Measurements from ENCODE around the gene ENAH.
A peak's percentile ranks its signal among the peaks of the same experiment; 100 is the strongest.
"Not testable (repeated sequence)": the region's sequence is repeated elsewhere in the genome, so short reads cannot be mapped to it uniquely, and the experiment has no call there.

Gene ENAH

DNA sequence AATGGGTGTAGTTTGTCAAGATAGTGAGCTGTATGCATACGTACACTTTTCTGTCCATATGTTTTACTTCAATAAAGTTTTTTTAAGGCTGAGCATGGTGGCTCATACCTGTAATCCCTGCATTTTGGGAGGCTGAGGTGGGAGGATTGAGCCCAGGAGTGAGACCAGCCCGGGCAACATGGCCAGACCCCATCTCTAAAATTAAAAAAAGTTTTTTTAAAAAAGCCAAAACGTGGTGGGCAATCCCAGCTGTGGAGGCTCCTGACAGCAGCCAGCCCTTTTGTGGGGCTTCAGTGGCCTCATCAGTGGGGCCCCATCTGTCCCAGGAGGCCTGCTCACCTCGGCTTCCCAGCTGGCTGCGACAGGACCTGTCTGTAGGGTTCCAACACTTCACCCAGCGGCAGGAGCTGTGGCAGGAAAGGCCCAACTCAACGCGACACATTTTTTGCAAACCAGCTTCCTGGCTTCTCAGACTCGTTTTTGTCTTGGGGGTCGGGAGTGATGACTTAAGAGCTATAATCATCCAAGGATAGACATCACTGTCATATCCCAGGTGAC, 168.2 kb downstream of the ENAH start:
- DNase-seq = no peak

GRCh38 chr1:225483818-225484656, 168.9 kb downstream of the ENAH start:
- no peak for DNase-seq

GRCh38 chr1:225482421-225482950, 170.4 kb downstream of the ENAH start:
- no peak for DNase-seq

- no peak for DNase-seq
Measured at GRCh38 chr1:225481738-225482137, 171.2 kb downstream of the ENAH start.

- DNase-seq = peak; percentile 57 to 64
Measured at GRCh38 chr1:225480825-225481434, 172.0 kb downstream of the ENAH start.

DNA sequence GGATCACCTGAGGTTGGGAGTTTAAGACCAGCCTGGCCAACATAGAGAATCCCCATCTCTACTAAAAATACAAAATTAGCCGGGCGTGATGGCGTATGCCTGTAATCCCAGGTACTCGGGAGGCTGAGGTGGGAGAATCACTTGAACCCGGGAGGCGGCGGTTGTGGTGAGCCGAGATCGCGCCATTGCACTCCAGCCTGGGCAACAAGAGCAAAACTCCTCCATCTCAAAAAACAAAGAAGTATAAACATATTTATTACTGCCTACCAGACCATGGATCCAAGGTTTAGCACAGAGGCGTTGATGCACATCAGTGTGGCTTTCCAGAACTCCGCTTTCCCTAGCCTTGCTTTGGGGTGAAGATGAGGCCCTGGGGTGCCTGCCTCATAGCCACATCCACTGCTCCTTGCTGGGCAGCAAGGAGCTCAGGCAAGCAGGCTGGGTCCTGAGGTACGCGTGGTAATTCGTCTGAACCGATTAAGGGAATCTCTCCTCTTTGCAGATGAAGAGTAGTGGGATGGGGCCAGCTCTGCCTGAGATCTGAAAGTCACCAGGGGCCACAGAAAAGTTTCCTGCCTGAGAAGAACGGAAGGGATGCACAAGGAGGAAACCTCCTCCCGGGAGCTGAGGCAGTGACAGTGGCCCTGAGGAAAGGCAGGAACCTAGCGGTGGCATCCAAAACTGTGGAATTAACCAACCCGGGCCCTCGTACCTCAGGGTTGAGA, 172.8 kb downstream of the ENAH start:
- DNase-seq = no peak

DNA sequence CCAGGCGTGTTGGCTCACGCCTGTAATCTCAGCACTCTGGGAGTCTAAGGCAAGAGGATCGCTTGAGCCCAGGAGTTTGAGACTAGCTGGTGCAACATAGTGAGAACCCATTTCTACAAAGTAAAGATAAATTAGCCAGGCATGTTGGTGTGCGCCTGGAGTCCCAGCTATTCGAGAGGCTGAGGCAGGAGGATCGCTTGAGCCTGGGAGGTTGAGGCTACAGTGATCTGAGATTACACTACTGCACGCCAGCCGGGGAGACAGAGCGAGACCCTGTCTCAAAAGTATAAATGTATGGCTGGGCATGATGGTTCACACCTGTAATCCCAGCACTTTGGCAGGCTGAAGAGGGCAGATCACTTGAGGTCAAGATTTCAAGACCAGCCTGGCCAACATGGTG, 173.6 kb downstream of the ENAH start:
- DNase-seq = no peak

- DNase-seq = no peak
Measured at GRCh38 chr1:225477296-225477911, 175.5 kb downstream of the ENAH start.

GRCh38 chr1:225476538-225476988, 176.4 kb downstream of the ENAH start:
- no peak for DNase-seq

DNA sequence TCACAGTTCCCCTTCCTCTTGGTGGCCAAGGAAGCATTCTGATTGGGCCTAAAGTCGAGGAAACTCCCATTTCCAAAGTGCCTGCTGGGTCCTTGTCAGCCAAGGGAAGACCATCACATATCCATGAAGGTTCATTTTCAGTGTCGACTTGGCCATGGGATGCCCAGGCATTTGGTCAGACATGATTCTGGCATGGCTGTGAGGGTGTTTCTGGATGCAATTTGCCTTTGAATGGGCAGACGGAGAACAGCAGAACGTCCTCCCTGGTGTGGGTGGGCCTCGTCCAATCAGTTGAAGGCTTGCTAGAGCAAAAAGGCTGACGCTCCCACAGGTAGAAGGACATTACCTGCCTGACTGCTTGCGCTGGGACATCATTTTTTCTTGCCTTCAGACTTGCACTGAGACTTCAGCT, 176.8 kb downstream of the ENAH start:
- DNase-seq = no peak

DNA sequence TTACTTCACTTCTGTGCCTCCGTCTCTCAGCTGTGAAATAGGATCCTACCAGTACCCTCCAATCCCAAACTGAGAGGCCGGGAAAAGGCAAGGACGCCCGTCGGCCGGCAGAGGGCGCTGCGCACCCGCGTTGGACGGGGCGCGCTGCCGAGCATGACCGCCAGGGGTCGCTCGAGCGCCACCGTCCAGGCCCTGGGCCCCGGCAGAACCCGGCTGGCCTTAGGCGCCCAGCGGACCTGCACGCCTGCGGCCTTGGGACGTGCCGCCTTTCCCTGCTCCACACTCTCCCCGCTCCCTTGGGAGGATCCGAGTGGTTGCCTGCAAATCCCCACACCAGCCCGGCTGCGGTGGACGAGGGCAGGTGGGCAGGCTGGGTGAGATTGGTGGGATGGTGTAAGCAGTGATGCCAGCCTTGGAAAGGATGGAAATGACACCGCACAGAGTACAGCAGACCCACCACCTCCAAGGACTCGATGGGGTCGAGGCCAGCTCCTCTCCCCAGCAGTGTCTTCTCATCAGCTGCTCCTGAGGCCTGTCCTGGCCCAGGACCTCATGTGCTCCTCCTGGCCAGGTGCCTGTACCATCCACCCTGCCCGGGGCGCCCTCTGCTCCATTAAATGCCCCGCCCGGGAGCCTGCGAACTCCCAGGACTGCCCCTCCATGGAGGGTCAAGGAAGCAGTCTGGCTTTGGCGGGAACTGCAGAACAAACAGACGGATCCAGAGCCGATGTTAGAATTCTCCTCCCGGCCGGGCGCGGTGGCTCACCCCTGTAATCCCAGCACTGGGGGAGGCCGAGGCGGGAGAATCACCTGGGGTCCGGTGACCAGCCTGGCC, 177.7 kb downstream of the ENAH start:
- peak; percentile 64 to 73 for DNase-seq

DNA sequence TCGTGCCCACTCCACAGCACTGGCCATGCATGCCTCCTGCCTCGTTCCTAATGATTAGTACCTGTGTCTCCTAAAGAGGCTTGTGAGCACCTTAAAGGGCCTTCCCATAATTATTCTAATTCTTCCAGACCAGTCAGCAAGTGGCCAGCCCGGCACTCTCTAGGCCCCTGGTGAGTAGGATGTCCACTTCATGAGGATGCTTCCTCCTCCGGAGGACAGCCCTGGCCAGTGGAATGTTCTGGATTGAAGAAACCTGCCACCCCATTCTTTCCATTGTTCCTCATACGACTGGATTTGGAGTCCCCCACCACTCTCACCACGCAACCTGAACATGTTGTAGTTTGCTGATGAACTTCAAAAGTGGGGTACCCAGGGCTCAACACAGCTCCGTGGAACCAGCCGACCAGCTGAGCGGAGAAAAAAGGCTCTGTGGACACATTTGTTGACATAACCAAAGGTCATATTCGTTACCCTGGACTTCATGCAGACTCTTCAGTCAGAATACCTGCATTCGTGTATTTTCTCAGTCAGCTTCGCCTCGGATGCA, 178.4 kb downstream of the ENAH start:
- no peak for DNase-seq

- DNase-seq = not testable (repeated sequence)
Measured at GRCh38 chr1:225473676-225474438, 179.1 kb downstream of the ENAH start.

GRCh38 chr1:225473266-225473665, 179.7 kb downstream of the ENAH start:
- not testable (repeated sequence) for DNase-seq

DNA sequence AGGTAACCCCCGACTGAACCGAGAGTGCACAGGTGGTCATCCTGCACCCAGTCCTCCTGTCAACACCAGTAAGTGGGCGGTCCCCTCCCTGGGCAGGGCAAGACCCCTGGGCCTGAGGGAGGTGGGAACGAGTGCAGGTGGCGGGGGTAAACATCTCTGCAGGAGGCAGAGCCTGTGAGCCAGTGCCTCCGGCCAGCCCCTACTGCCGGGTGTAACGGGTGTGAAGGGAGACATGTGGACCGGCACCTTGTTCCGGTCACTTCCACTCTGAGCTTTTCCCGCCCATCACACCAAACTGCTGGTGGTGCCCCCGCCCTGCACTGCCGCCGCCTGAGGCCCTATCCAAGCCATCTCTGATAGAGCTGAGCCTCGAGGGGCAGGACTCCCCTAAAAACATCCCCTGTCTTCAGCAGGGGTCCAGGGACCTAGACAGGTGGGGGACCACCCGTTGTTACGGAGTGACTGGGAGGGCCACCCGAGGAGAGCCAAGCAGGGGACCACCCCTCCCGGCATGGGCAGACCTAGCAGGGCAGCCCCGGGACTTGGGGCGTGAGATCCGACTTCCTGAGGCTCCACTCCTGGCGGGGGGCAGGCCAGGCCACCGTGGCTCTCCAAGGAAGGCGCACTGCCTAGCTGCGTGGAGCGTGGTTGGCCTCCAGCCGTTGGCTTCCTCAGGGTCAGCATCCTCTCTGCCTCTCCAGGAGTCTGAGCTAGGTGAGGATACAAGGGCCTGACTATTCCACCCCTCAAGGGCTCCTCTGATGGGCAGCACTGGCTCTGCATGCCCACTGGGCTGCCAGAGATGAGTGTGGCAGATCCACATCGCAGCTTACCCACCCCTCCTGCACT, 181.2 kb downstream of the ENAH start:
- DNase-seq = no peak

DNA sequence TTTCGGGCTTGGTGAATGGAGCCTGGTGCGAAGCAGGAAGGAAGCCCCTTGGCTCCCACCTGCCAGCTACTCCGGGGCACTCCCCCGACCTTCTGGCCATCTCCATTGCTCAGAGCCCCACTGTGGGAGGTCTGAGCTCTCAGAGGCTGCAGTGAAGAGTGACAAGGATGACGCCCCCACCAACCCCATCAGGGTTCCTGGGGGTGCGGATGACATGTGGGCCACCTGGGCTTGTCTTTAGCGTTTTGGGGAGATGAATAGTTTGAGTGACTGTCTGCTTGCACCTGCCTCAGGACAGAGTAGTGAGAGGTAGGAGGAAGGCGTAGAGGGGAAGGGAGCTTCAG, 181.8 kb downstream of the ENAH start:
- DNase-seq = no peak

DNA sequence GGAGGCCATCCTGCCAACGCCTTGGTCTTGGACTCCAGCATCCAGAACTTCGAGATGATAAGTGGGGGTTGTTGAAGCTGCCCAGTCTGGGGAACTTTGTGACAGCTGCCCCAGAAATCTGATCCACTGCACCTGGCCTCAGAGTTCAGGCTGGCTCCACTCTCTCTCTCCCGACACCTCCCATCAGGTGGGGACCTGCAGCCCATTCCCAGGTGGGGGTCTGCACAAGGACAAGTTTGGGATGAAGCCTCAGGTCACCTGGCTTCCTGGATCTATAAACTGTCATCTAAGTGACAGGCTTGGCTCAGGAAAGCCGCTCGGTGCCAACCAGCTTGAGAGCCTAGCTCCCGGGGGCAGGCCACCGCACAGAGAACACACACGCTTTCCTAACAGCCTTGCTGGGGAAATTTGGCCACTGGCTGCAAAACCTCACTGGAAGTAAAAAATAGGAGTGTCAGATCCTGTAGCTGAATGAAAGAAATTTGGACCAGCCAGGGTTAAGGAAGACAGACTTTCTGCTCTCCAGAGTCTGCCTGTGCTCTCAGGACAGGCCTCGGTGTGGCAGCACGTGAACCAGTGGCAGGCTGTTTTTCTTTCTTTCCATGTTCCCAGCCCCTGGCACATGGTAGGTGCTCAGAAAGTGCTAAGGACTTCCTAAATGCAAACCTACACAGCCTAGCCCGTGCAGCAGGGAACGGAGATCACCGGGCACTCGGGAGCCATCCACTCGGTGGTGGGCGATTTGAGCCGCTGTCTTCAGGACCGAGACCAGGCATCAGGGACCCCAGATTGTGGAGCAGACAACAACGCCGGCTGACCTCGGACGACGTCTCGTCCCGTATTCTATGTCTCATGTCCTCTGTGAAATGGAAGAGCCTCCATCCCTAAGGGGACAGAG, 182.5 kb downstream of the ENAH start:
- no peak for DNase-seq

GRCh38 chr1:225469051-225469450, 183.9 kb downstream of the ENAH start:
- DNase-seq = no peak

All from stimulated activated CD4-positive, alpha-beta T cell treated with anti-CD3 and anti-CD28 coated beads, Interleukin-2, amount 100 ng/mL, for 24 hours (primary cell).